Endothelial cell of umbilical vein (primary cell): Measurements from ENCODE around the gene FOLR1.

Experiments used
- CTCF ChIP-seq, 2 donors: IDR thresholded peaks; 1 replicate in 1 of 2; 2 replicates in 1 of 2; pipeline ENCODE4 v1.5.1; 2011; ENCODE audit warnings: low read length in 2 of 2, mild to moderate bottlenecking in 2 of 2, moderate library complexity in 2 of 2, control low read depth in 1 of 2, inconsistent platforms in 1 of 2, low read depth in 1 of 2; ENCODE audit not compliant: insufficient read depth in 1 of 2; ENCODE audit errors: extremely low read depth in 1 of 2
- EZH2 ChIP-seq: IDR thresholded peaks from 2 replicates; pipeline ENCODE4 v1.6.1; 2012; ENCODE audit warnings: borderline replicate concordance, low read depth, mild to moderate bottlenecking, moderate library complexity, low read length, inconsistent platforms; ENCODE audit not compliant: severe bottlenecking
- GATA2 ChIP-seq: IDR thresholded peaks from 2 replicates; pipeline ENCODE4 v1.7.0; 2011; ENCODE audit warnings: low read depth, mild to moderate bottlenecking, moderate library complexity, mixed read lengths, low read length; ENCODE audit not compliant: insufficient read length, insufficient read depth
- JUN ChIP-seq: IDR thresholded peaks from 2 replicates; pipeline ENCODE4 v1.6.1; 2011; ENCODE audit warnings: borderline replicate concordance, low read depth; ENCODE audit not compliant: insufficient read length, insufficient read depth
- MAX ChIP-seq: IDR thresholded peaks from 2 replicates; pipeline ENCODE4 v1.6.1; 2011; ENCODE audit not compliant: insufficient read depth, insufficient read length
- MYC ChIP-seq: IDR thresholded peaks from one replicate; pipeline ENCODE4 v1.6.1; 2011; ENCODE audit warnings: mild to moderate bottlenecking, low read depth, low read length
- POLR2A ChIP-seq: IDR thresholded peaks from 2 replicates; pipeline ENCODE4 v1.6.1; 2012; ENCODE audit warnings: low read depth, mild to moderate bottlenecking, control low read depth, low read length
- POLR2AphosphoS5 ChIP-seq: IDR thresholded peaks from 2 replicates; pipeline ENCODE4 v1.6.1; 2012; ENCODE audit warnings: low read depth, mild to moderate bottlenecking, control low read depth, low read length, moderate library complexity; ENCODE audit not compliant: insufficient read depth

GRCh38 chr11:72239313-72239848 lies 47.4 kb downstream of the FOLR1 start:
- no peak for TF ChIP-seq CTCF (IDR thresholded peaks at IDR 0.05; ENCODE audit: extremely low read depth in 1 of 2, insufficient read depth in 1 of 2, low read depth in 1 of 2, low read length in 2 of 2)
- no peak for TF ChIP-seq MAX
- peak; percentile 71 for TF ChIP-seq POLR2A
- TF ChIP-seq MYC, result no peak
- no peak for TF ChIP-seq GATA2
- no peak for TF ChIP-seq EZH2
- no peak for TF ChIP-seq JUN
- TF ChIP-seq POLR2AphosphoS5, result peak; percentile 76
